H4 (cell line): ENCODE measurements around the gene ZFP92. TPM values are rescaled to one million over a fixed set of nuclear protein-coding genes. Genes with fewer than 3 reads are reported as not detected.
A peak's percentile ranks its signal among the peaks of the same experiment; 100 is the strongest.
"Not testable (repeated sequence)": the region's sequence is repeated elsewhere in the genome, so short reads cannot be mapped to it uniquely, and the experiment has no call there.

Source experiments
- DNase-seq: peaks from one replicate; pipeline ENCODE4 v3.0.0-alpha.2; 2015; ENCODE audit warnings: low spot score
- total RNA-seq: library from RNA; depleted of rRNA; stranded (reverse); fragments of >200 nt; shearing (Covaris generic); gene quantifications from 2 replicates; pipeline ENCODE4 v1.2.3, GENCODE V29; 2014

ZFP92 gene
- total RNA-seq, 1 experiment from 2014 or later: not detected

GRCh38 chrX:153386097-153386496 is 25.2 kb upstream of the ZFP92 start:
- DNase-seq: no peak

DNA sequence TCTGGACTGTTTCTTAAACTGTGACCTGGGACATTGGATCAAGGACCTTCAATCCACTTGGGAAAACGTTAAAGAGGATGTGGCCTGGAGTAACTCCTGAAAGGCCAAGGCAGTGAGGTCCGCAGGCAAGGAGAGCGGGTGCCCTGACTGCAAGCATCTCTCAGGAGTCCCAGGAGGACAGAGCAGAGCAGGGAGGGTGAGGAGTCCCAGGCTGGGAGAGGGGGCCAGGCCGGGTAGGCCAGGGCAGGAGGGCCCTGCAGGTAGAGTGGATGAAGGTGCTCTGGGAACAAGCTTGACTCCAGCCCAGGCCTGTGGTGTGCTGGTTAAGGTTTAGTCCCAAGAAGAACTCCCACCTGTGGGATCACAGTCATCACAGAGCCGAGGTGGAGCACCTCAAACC is 23.9 kb upstream of the ZFP92 start:
- DNase-seq: no peak

- no peak for DNase-seq
Measured at GRCh38 chrX:153387987-153388721, 23.1 kb upstream of the ZFP92 start.

GRCh38 chrX:153388722-153389459 is 22.4 kb upstream of the ZFP92 start:
- DNase-seq: no peak

- DNase-seq: not testable (repeated sequence)
Measured at GRCh38 chrX:153389460-153389768, 21.9 kb upstream of the ZFP92 start.

DNA sequence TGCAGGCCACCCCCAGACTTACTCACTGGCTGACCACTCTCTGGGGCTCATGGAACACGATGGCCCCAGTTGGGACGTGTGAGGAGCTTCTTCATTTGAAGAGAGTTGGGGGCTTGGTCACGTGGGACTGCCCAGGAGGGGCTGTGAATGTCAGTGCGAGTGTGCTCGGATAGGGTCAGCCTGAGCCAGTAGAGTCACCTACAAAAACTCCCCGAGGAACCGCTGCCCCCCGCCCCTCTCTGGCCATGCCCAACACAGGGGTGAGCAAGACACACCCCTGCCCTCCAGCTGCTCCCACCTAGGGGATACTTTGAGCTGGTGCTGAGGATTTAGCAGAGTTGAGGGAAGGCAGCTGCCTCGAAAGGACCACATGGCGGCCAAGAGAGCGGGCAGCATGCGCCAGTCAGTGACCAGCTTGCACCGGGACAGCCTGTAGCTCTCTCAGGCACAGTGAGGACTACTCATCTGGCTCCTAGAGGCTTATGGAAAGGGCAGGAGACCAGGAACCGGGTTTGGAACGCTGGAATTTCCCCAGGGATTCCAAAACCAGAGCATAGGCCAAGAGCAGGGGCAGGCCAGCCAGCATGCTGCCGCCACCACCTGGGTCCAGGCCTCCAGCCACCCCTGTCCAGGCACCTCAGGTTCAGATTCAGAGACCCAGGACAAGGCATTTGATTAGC is 18.5 kb upstream of the ZFP92 start:
- no peak for DNase-seq

- DNase-seq: no peak
Measured at GRCh38 chrX:153394612-153395011, 16.7 kb upstream of the ZFP92 start.

DNA sequence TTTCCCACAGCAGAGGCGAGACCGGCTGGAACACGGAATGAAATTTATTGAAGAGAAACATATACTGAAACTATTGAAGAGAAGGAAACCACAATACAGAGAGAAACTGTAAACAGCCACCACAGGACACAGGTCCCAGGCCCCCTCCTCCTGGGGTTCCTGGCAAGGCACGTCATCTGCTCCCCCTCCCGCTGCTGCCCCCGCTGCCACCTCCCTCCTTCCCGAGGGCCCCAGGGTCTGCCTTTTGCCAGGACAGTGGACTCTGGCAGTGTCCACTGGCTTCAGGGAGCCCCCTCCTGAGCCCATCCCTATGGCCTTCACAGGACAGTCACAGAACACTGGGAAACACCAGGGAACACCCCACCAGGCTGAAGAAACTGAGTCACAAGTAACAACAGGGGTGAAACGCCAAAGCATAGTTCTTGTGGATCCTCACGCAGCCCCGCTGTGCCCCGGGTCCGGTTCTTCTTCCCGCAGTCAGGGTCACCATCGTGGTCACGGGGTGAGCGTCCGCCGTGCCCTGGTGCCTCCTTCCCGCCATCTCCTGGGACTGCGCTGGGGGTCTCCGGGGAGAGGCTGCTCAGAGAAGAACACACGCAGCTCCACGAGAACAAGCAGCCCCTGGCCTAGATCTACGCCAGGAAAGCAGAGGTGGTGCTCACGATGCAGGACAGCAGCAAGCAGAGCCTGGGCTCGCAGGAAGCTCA is 15.5 kb upstream of the ZFP92 start:
- DNase-seq: no peak

GRCh38 chrX:153396320-153397195 is 14.7 kb upstream of the ZFP92 start:
- DNase-seq: no peak

DNA sequence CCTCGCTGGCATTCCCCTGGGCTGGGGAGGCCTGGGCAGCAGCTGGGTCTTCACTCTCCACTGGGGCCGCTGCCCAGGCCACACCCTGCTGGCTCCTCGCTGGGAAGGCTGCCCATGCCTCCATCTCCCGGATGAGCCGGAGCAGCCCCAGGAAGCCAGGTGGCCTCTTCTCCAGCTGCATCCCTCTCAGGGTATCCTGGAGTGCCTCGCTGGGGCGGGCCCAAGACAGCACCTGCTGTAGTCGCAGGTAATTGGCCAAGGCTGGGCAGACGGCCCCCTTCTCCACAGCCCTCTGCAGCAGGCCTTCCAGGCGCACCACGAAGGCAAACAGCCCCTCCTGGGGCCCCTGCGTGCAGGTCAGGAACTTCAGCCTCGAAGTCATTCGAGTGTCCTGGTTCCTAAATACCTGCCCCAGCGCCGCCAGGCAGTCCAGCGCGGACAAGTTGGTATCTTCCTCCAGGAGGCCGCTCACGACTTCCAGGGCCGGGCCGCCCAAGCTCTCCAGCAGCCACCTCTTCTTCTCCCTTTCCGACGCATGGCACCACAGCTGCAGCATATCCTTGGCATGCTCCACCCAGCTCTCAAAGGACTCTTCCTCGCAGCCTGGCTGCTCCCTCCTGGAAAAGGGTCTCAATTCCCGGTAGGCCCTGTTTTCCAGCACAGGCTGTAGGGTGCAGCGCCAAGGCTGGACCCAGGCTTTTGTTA is 13.9 kb upstream of the ZFP92 start:
- DNase-seq: no peak

DNA sequence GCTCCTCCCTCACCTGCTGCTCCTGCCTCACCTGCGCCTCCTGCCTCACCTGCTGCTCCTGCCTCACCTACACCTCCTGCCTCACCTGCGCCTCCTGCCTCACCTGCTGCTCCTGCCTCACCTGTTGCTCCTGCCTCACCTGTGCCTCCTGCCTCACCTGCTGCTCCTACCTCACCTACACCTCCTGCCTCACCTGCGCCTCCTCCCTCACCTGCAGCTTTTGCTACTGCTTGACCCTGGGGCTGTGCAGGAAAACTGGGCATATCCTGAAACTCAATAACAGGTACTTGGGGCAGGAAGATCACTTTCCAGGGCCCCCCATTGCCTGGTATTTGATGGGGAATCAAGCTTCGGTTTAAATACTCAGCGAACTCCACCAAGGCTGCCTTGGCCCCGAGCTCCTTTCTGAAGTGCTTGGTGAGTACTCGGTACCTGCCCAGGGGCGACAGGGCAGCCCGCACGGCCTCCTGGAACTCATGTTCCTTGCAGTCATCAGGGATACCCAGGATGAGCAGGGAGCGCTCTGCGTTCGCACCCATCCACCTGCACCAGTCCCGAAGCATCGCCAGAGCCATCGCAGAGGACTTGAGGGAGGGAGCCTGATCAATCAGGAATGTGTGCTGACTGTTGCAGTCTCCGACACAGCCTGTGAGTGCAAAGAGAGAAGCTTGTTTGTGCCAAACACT is 12.9 kb upstream of the ZFP92 start:
- no peak for DNase-seq

DNA sequence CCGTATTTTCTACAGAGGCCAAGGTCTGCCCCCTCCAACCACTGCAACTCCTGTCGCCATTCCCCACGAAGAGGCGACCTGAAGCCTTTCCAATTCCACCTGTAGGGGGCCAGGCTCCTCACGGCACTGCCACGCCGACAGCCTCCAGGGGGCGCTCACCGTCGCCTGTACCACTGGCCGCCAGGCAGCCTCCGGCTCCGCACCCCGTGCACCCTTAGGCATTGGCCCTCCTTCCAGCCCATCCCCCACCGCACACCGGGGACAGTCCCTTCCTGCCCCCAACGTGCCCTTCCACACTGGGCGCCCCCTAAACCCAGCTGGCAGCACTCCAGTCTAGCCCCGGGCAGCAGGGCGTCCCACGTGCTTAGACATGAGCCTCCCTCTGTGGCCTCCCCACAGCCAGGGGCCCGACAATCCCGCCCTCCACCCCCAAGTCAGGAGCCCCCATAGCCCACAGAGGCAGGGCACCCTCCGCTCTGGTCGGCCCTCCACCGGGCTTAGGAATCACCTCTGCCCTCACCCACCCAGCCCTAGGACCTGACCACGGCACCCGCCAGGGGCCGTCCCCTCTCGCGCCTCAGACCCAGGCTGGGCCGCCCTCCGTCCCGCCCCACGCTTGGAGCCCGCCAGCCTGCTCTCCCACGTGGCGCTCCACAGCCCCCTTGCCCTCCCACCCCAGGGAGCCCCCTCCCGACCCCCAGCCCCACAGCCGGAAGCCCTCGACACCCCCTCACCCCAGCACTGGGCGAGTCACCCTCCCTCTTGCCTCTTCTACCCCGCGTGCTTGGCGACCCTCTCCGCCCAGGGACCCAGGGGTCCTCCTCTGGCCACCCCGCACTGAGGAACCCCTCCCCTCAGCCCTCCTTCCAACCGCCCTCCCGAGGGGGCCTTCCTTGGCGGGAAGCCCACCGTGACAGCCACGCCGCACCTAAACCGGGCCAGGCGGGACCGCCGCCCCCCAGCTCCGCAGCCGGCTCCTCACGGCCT is 10.8 kb upstream of the ZFP92 start:
- peak; percentile 31 for DNase-seq

DNA sequence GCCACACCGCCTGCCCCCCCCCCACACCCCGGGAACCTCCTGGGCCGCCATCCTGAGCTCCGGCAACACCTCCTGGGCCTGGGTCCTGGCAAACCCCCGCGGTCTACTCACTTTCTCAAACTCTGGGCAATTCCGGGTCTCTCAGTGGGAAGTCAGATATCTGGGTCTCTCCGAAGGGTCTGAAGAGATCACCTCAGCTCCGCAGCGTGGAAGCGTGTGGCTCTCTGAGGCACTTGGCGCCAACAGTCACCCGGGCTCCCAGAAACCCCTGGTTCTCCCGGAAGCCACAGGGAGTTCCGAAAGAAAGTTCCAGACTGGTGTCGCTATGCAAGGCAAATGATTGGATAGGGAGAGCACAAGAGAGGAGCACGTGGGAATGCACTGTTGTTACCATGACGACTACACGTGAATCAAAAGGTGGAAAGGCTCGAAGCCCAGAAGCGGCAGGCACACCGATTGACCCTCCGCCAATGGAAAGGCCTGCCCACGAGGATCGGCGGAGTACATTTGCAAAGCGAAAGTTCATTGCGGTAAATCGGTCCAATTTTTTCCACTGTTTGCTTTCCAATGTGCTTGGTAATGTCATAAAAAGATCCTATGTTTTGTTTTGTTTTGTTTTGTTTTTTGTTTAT is 10.0 kb upstream of the ZFP92 start, which contains the start of gene PNMA6E:
TSS of gene PNMA6E (minus strand) at position 218 of the 632 bp plus-strand sequence. CDS start 2,501 bp downstream, outside the sequence.
- DNase-seq: no peak

DNA sequence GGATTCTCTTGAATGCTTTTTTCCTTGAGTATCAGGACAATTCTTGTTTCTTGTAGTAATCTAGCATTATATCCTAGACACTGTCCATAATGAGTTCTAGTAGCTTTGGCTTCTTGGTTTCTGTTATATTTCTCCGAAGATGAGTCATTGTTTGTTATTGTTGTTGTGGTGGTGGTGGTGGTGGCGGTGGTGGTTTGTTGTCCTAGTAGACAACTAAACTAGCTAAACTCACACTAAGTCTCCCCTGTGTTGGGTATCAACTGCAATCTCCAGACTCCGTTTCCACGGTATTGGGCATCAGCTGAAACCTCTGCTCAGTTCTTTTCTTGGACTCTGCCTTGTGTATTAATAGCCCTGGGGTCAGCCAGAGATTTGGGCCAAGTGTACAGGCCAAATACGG is 6.9 kb upstream of the ZFP92 start:
- DNase-seq: not testable (repeated sequence)

DNA sequence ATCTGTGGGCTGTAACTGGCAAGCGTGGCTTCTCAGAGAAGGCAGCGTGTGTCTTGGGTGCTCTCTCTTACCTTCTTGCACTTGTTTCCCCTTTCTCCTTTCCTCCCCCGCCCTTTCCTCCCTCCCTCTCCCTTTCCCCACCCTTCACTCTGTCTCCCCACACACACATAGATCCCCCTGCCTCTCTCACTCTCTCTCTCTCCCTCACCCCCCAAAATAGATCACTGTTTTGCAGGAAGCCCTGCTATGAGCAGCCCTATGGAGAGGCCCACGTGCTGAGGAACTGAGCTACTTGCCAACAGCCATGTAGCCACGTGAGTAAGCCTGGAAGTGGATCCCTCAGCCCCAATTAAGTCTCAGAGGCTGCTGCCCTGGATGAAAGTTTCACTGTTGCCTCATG is 5.8 kb upstream of the ZFP92 start:
- no peak for DNase-seq

DNA sequence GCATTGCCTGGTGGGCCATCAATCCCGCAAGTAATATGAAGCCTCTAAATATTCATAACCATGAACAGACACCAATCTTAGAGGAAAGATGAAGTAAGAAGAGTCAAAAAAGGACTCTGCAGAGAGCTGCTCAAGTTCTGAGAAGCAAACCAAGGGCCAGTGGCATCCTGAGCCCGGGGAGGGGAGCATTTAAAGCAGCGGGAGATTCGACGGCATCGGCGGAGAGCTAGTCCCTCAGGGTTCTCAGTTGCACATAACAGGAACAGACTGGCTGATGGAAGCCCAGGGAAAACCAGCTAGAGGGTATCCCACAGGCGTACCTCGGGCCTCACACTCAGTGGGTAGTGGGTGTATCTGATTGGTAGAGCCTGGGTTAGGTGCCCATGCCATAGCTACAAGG is 5.3 kb upstream of the ZFP92 start:
- DNase-seq: no peak

GRCh38 chrX:153406903-153407302 is 4.4 kb upstream of the ZFP92 start:
- DNase-seq: no peak

DNA sequence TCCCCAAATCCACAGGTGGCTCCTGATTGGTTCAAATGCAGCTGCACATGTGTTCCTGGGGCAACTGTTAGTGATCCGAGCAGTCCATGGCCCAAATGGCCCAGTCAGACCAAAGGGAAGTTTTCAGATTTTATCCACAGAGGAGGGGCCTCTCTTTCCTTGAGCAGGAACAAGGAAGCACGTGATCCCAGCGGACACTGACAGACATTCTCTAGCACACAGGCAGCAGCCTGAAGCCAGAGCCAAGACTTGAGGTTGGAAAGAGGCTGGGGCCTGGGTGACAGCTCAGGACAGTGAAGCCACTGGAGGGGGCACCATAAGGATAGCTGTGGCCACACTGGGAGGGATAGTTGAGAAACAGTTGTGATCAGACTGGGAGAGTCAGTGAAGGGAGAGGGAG is 3.5 kb upstream of the ZFP92 start:
- no peak for DNase-seq
